ENCODE results near the gene GFRA3.
"Not testable (repeated sequence)": the region's sequence is repeated elsewhere in the genome, so short reads cannot be mapped to it uniquely, and the experiment has no call there.

GFRA3 gene

GRCh38 chr5:138274189-138274853, at the start of gene GFRA3:
Gene GFRA3 (minus strand): TSS chr5:138274621. CDS start chr5:138274424, 197 bp downstream.
- TF ChIP-seq ZNF292 (tag by site-specific recombination; IDR thresholded peaks at IDR 0.05; ENCODE audit: borderline replicate concordance, low read depth) = no peak
- no peak for TF ChIP-seq ZBTB10 (tag by site-specific recombination; IDR thresholded peaks at IDR 0.05)
- TF ChIP-seq ZNF16 (tag by site-specific recombination; IDR thresholded peaks at IDR 0.05; ENCODE audit: low read depth) = no peak
- no peak for TF ChIP-seq GLIS2 (tag by site-specific recombination; IDR thresholded peaks at IDR 0.05)
- no peak for TF ChIP-seq ZIC2 (tag by site-specific recombination; IDR thresholded peaks at IDR 0.05)
- TF ChIP-seq ATF2 (tag by site-specific recombination; IDR thresholded peaks at IDR 0.05; ENCODE audit: low read depth) = no peak
- TF ChIP-seq SCRT1 (tag by site-specific recombination; IDR thresholded peaks at IDR 0.05; ENCODE audit: borderline replicate concordance) = no peak
- TF ChIP-seq ZSCAN30 (tag by site-specific recombination; IDR thresholded peaks at IDR 0.05) = no peak
- TF ChIP-seq GLI2 (tag by site-specific recombination; IDR thresholded peaks at IDR 0.05; ENCODE audit: borderline replicate concordance, low read depth) = no peak
- TF ChIP-seq OVOL3 (tag by site-specific recombination; IDR thresholded peaks at IDR 0.05) = no peak
- no peak for TF ChIP-seq ZNF777 (tag by site-specific recombination; IDR thresholded peaks at IDR 0.05; ENCODE audit: borderline replicate concordance)
- TF ChIP-seq ZSCAN4 (tag by site-specific recombination; IDR thresholded peaks at IDR 0.05) = no peak
- H3K27ac ChIP-seq (ENCODE audit: extremely low read depth, low read depth, low read length) = peak within 1 kb of the TSS; percentile 25; the same call in 1 of the 2 replicates
- CTCF ChIA-PET = interaction anchor here (0.7 to 3.2 kb wide), 4 partner anchors 38 to 60 kb away, joined by 3 to 14 read pairs (median 3); no protein-coding TSS in a partner anchor
- POLR2A ChIA-PET = interaction anchor here (1.7 to 2.1 kb wide), 2 partner anchors 61 to 95 kb away, joined by 4 to 5 read pairs; partner anchors contain the start of genes CDC23 and KIF20A
- no peaks in the 10 kb centered on the region for H3K9me3 ChIP-seq (ENCODE audit: control insufficient read depth, insufficient read depth, low read depth, low read length)
- peaks cover 21% of the 10 kb centered on the region for H3K4me1 ChIP-seq (ENCODE audit: control insufficient read depth, insufficient read depth, low read length)
- no peak within 1 kb of the TSS for H3K4me3 ChIP-seq (ENCODE audit: low read depth, low read length)
- no peaks in the 10 kb centered on the region for H3K36me3 ChIP-seq (ENCODE audit: control insufficient read depth in 2 of 2, insufficient read depth in 1 of 2, low read length in 2 of 2)

GRCh38 chr5:138318211-138318610, 43.8 kb upstream of the GFRA3 start:
- not testable (repeated sequence) for H3K4me3 ChIP-seq (ENCODE audit: low read depth, low read length); H3K27ac ChIP-seq (ENCODE audit: extremely low read depth, low read depth, low read length); H3K9me3 ChIP-seq (ENCODE audit: control insufficient read depth, insufficient read depth, low read depth, low read length); H3K4me1 ChIP-seq (ENCODE audit: control insufficient read depth, insufficient read depth, low read length)
- H3K36me3 ChIP-seq (ENCODE audit: control insufficient read depth in 2 of 2, insufficient read depth in 1 of 2, low read length in 2 of 2) = peaks cover 48 to 51% of the 10 kb centered on the region in 2 experiments
- POLR2A ChIA-PET = interaction anchor here (0.6 kb wide), 1 partner anchor 54 kb away, joined by 3 read pairs; no protein-coding TSS in a partner anchor
- CTCF ChIA-PET = interaction anchor here (0.7 to 1.8 kb wide), 3 partner anchors 34 to 186 kb away, joined by 3 to 6 read pairs (median 3); partner anchors contain the start of gene KDM3B

GRCh38 chr5:138316355-138316754, 41.9 kb upstream of the GFRA3 start:
- H3K4me1 ChIP-seq (ENCODE audit: control insufficient read depth, insufficient read depth, low read length) = no peaks in the 10 kb centered on the region
- TF ChIP-seq FEZF1 (tag by site-specific recombination; IDR thresholded peaks at IDR 0.05) (no peak), ZNF677 (tag by site-specific recombination; IDR thresholded peaks at IDR 0.05) (no peak), ZBTB17 (tag by site-specific recombination; IDR thresholded peaks at IDR 0.05) (no peak), SP2 (tag by site-specific recombination; IDR thresholded peaks at IDR 0.05) (peak; percentile 48; the same call in 1 of the 2 replicates)
- ChIA-PET POLR2A (no interaction called here), CTCF (interaction anchor here (1.8 kb wide), 1 partner anchor 36 kb away, joined by 6 read pairs; the partner anchor contains the start of gene KDM3B)
- peaks cover 56 to 61% of the 10 kb centered on the region in 2 experiments for H3K36me3 ChIP-seq (ENCODE audit: control insufficient read depth in 2 of 2, insufficient read depth in 1 of 2, low read length in 2 of 2)
- no peaks in the 10 kb centered on the region for H3K9me3 ChIP-seq (ENCODE audit: control insufficient read depth, insufficient read depth, low read depth, low read length)
- no peak overlapping the region for H3K4me3 ChIP-seq (ENCODE audit: low read depth, low read length)
- no peak overlapping the region for H3K27ac ChIP-seq (ENCODE audit: extremely low read depth, low read depth, low read length)

Measured in HEK293 (cell line).